ENCODE data around the gene ZBTB33.
A peak's percentile ranks its signal among the peaks of the same experiment; 100 is the strongest.

The ZBTB33 gene

DNA sequence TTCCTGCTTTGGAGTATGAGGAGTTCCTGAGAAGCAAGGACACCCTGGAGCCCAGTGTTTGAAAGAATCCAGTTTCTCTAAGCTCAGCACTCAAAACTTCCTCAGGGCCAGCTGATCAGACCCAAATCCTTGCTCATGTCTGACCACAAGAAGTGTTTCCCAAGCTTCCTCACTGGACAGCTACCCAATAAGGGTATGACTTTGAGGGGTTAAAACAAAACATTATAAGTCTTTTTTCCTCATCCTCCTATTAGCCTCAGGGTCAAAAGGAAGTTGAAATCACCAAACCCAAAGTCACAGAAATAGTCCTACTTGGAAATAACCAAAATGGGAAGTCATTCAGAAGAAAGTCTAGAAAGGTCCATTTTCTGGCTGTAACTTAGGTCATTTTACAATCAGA lies 13.7 kb downstream of the ZBTB33 start:
- DNase-seq = no peak

DNA sequence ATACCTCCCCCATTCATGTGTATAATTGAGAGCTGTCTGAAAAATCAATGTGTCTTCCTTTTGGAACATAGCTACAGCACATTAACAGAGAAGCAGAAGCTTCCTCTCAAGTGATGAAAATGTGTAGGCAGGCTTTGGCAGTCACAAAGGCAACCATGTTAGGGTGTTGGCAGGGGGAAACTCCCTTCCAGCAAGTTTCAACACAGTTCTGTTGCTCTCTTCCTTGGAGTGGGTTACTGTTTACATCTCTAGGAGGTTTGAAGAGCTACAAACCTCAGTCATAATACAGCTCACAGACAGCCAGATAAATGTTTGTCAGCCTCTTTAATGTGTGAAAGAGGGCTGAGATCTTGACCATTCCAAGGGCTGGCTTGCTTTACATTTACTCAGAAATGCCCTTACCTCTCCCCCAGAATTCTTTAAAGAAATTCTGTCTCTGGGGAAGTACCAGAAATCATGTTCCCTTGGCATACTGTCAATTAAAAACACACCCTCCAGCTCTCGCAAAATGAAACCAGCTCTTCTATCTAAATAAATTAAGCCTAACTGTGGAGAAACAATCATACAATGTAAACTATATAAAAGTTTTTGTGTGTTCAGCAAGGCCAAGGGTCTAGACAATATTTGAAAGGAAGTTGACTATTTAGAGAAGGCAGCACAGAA lies 18.9 kb downstream of the ZBTB33 start:
- no peak for DNase-seq

GRCh38 chrX:120270567-120270966 lies 20.0 kb downstream of the ZBTB33 start:
- no peak for DNase-seq

DNA sequence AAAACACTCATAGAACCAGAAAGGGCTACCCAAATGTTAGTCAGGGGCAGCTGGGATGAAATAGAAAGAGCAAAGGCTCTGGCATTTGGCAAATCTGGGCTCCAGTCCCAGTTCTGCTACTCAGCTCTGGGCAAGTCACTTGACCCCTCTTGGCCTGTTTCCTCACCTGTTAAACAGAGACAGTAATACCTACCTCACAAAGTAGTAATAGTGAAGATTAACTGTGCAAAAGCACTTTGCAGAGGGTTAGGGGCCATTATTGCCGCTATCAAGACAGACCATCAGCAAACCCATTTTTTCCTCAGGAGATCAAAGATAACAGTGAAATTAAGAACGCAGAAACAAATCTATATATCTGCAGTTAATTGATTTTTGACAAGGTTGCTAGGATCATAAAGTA lies 20.6 kb downstream of the ZBTB33 start:
- no peak for DNase-seq

GRCh38 chrX:120274145-120274544 lies 23.5 kb downstream of the ZBTB33 start:
- DNase-seq = no peak

DNA sequence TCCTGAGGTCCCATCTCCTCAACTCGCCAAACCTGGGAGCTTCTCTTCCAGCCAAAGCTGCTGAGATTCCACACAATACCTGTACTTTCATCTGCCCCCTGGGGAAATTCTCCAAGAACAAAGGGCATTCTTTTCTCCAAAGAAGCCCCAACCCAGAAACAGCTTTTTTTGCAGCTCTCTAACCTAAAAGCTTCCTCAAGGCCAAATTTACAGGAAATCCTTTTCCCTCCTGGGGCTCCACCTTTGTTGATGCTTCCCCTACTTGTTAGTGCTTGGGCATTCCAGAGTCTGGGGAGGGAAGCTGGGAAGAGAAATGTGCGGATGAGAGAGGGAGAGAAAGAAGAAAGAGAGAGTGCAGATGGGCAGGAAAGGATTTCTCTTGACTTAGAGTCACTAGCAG lies 24.3 kb downstream of the ZBTB33 start:
- DNase-seq = no peak

- no peak for DNase-seq
These were observed 30.5 kb downstream of the ZBTB33 start for GRCh38 chrX:120281021-120281624.

GRCh38 chrX:120281761-120282160 lies 31.1 kb downstream of the ZBTB33 start:
- no peak for DNase-seq

GRCh38 chrX:120282697-120283096 lies 32.1 kb downstream of the ZBTB33 start:
- no peak for DNase-seq

- DNase-seq = no peak
These were observed 36.3 kb downstream of the ZBTB33 start for GRCh38 chrX:120286733-120287512.

GRCh38 chrX:120287513-120288112 lies 37.0 kb downstream of the ZBTB33 start:
- DNase-seq = no peak

DNA sequence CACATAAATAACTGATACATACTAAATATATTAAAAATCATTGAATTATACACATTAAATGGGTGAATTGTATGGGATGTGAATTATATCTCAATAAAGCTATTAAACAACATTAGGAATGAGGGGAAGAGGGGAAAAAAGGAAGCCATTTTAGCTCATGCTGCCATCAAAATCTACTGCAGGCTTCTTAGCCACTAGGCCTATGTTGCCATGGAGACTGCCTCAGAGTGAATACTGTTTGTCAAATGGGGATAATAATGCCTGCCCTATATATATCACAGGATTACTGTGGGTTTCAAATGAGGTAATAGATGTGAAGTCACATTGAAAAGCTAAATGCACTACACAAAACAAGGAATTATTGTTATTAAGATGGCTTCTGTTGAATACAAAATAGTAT lies 39.5 kb downstream of the ZBTB33 start:
- no peak for DNase-seq

DNA sequence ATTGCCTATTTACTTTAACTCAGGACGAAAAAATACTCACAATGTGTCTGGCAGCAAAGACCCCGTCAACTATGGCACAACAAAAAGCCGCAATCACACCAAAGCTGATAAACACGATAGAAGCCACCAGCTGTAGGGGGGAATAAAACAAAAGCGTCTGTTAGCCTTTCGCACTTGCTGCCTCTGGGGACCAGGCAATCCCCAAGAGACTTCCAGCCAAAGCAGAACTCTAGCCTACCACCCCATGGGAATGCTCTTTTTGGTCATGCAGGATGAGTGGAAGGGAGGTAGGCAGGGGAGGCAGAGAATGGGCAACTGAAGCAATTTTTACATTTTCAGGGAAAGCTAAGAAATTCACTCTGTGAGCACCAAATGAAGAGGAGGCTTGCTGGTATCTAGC lies 40.6 kb downstream of the ZBTB33 start:
- DNase-seq = no peak

GRCh38 chrX:120293015-120293414 lies 42.4 kb downstream of the ZBTB33 start:
- DNase-seq = no peak

DNA sequence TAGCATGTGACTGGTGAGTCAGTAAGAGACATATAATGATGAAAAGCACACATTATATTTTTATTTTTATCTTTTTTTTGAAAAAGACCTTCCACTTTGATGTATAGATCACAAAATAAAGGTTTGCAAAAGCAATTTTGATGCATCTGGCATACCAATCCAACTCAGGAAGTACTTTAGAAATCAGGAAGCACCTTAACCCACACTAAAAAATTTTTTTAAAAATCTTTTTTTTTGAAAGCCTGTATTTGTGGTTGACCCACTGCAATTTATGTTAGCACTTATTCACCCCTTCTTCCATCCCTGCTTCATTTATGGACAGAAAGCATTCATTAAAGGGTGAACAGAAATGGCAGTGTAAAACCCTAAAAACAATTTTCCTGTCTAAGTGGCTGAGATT lies 44.0 kb downstream of the ZBTB33 start:
- no peak for DNase-seq

DNA sequence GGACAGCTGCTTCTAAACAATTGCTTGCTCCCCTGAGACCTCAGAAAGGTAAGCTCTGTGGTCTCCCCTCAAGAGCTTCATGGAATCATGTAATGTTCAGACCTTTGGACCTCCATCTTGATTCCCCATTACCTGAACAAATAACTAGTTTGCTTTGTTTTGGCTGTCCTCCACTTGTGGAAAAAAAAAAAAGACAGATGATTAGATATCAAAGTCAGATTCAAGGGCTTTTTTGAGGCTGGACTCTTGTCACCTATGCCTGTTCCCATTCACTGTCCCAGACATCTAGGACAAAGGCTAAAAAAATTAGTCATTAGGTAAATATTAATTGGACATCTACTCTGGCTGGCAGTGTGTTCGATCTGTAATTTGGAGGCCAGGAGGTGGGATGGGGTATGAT lies 47.3 kb downstream of the ZBTB33 start:
- no peak for DNase-seq

- DNase-seq = no peak
These were observed 49.3 kb downstream of the ZBTB33 start for GRCh38 chrX:120299928-120300327.

GRCh38 chrX:120301497-120301896 lies 50.9 kb downstream of the ZBTB33 start:
- no peak for DNase-seq

GRCh38 chrX:120301960-120302359 lies 51.3 kb downstream of the ZBTB33 start:
- no peak for DNase-seq

- peak; percentile 63 for DNase-seq
These were observed 51.8 kb downstream of the ZBTB33 start for GRCh38 chrX:120302434-120302833.

- no peak for DNase-seq
These were observed 53.6 kb downstream of the ZBTB33 start for GRCh38 chrX:120304256-120304655.

GRCh38 chrX:120305531-120306141 lies 55.0 kb downstream of the ZBTB33 start:
- no peak for DNase-seq

DNA sequence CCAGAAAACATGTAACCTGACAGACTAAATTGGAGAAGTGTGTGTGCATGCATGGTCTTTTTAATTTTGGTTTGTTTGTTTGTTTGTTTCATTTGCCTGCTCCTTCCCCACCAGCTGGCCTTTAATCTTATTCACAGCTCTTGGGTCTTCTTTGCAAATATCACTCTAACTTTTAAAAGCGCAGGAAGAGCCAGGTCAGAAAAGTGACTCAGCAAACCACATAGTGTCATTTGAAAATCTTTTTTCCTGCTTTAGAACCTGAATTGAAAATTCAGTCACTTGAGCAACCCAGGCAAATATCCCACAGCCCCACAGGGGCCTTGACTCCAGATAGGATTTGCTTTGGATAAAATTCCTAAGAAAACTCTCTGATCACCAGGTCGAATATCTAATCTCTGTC lies 56.0 kb downstream of the ZBTB33 start:
- DNase-seq = peak; percentile 35
